HUDEP-2 (cell line): ENCODE measurements around the gene AGAP3.
A peak's percentile ranks its signal among the peaks of the same experiment; 100 is the strongest.

Experiments
- DNase-seq, 76 experiments: peaks; one replicate each; lab custom pipeline; 2025; ENCODE audit not compliant: unreplicated experiment in 76 of 76; lab: John Stamatoyannopoulos, UW

AGAP3 gene

DNA sequence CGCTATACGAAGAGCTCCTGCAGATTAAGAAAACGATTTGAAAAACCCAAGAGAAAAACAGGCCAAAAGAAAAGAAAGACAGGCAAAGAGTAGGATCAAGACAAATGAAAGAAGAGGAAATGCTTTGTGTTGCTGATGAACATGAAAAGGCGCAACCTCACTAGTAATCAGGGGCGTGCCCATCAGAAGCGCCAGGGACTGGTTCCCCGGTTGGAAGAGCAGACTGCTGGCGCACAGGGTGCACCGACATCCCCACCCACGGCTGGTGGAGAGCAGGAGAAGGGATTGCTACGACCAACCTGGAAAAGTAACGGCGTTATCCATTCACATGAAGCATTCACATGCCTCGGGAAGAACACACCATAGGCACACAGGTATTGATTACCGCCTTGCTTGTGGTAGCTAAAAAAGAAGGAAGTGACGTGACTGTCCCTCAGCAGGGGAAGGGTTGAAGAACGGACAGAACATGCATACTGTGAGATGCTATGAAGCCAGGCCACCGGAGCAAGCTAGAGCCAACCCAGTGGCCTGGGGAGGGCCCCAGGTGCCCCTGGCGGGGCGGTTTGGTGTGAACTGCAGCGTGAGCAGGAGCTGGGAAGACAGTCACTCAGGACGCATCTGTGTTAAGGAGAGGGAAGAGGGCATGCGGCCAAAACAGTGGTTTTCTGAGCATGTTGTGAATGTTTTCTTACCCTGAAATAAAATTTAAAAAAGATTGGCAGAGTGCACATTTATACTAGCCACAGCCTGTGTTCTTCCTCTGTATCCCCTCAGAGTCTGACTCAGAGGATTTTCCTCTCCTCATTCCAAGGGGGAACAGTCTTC lies 18.3 kb downstream of the AGAP3 start:
- no peak for DNase-seq

GRCh38 chr7:151107882-151108281 lies 21.6 kb downstream of the AGAP3 start:
- DNase-seq: no peak

- peak in 2 of 76 experiments; percentile 9 to 13 for DNase-seq
These were observed 23.1 kb downstream of the AGAP3 start for GRCh38 chr7:151109094-151110048.

DNA sequence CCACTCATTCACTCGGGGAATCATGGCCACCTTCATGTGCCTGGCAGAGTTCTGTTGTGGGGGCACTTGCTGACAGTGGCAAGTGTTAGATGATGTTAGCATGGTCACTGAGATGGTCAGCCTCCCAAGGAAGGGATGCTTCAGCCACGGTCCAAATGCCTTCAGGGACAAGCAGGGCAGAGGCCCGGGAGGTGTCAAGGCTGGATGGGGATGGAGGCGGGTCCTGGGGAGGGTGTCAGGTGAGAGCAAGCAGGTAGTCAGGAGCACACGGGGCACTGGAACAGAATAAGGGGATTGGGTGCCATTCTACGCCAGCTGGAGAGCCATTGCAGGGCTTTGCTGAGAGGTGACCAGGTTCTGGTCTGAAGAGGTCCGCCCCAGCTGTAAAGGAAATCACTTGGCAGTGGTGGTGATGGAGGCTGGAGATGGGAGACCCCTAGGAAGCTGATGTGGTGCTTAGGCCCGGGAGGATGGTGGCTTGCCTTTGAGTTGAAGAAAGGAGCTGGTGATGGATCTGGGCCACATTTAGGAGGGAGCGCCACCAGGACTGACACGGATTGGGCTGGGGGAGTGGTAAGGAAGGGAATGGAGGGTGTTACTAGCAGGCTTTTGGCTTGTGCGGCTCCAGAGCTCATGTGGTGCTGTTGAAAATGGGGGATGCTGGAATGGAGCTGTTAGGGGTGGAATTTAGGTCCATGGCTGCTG lies 24.1 kb downstream of the AGAP3 start:
- DNase-seq: no peak

GRCh38 chr7:151110941-151111645 lies 24.8 kb downstream of the AGAP3 start:
- peak in 62 of 76 experiments; percentile 9 to 77 (median 49) for DNase-seq

- peak in 39 of 76 experiments; percentile 3 to 63 (median 25) for DNase-seq
These were observed 27.3 kb downstream of the AGAP3 start for GRCh38 chr7:151113344-151114150.

GRCh38 chr7:151114151-151115090 lies 28.1 kb downstream of the AGAP3 start:
- no peak for DNase-seq

GRCh38 chr7:151115121-151115835 lies 29.0 kb downstream of the AGAP3 start:
- DNase-seq: no peak

- peak in 3 of 76 experiments; percentile 3 to 9 (median 4) for DNase-seq
These were observed 29.7 kb downstream of the AGAP3 start for GRCh38 chr7:151115836-151116418.

DNA sequence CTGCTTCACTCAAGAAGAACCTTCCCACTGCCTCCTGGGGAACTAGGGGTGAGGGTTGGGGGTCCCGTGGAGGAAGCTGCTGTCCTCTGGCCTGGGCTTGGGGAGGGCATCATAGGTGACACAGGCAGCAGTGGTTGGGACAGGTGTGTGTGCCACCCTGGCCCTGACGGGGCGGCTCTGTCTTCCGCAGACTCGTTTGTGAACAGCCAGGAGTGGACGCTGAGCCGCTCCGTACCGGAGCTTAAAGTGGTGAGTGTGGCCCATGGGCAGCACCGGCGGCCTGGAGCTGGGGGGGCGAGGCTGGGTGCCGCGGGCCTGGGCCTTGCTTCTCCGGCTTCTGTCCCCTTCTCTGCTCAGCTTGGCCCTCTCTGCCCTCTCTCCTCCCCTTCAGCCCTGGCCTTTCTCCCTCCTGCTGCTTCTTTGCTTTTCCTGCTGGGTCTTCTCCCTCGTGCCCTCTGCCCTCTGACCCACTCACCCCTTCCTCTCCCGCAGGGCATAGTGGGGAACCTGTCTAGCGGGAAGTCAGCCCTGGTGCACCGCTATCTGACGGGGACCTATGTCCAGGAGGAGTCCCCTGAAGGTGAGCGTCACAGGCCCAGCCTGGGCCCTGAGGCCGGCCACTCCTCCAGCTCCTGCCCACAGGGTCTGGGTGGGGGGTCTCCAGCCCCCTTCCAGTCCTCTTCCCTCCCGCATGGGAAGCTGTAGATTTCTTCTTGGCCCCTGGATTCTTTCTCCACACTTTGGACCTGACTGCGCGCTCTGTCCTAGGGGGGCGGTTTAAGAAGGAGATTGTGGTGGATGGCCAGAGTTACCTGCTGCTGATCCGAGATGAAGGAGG lies 30.5 kb downstream of the AGAP3 start:
- DNase-seq: no peak

DNA sequence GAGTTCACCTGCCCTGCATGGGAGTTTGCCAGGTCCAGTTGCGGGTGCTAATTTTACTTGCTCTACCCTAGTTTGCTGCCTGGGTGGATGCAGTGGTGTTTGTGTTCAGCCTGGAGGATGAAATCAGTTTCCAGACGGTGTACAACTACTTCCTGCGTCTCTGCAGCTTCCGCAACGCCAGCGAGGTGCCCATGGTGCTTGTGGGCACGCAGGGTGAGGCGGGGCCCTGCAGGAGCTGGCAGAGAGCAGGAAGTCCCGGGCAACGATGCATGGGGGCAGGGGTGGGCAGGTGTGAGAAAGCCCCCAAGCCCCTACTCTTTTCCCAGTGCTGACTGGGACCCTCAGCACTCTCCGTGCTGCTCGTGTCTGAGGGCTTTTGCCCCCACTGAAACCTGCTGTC lies 31.3 kb downstream of the AGAP3 start:
- DNase-seq: no peak

DNA sequence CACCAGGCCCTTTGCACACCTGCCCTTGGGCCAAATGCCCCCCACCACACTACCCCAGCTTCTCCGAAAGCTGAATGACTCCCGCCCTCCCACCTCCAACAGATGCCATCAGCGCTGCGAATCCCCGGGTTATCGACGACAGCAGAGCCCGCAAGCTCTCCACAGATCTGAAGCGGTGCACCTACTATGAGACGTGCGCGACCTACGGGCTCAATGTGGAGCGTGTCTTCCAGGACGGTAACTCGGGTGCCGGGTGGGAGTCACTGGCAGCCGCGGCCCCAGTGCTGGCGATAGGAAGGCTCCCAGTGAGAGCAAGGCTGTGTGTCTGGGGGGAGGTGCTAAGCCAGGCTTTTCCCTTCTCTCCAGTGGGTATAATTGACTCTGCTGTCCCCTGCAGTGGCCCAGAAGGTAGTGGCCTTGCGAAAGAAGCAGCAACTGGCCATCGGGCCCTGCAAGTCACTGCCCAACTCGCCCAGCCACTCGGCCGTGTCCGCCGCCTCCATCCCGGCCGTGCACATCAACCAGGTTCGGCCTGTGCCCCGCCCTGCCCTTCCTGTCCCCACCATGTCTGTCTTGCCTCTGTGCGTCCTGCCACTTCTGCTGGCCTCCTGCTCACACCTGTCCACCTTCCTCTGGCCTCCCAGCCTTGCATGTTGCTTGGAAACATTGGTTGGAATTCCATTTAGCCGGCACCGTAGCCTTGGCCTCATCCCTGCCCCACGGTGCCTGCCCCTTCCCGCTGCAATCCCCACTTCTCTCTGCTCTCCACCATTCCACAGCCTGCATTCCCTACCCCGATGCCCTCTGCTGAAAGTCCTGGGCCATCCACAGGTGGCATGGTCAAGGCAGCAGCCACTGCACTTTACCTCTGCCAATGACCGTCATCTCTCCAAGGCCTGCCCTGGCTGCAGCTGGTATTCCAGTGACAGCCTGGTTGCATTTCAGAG lies 32.1 kb downstream of the AGAP3 start:
- no peak for DNase-seq

DNA sequence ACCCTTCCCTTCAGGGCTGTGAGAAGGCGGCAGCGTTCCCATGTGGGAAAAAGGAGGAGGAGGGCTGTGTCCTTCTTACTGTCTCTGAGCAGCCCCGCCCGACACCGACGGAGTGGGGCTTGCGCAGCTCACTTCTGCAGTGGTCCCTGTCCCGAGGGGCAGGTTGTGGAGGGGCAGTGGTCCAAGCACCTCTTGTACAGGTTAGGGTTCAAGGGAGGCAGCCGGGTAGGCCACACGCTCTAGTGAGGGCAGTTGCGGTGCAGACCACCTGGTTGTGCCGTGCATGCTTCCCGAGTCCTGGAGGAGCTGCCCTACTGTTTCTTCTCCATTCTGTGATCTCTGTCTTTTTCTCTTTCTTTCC lies 32.8 kb downstream of the AGAP3 start:
- no peak for DNase-seq

DNA sequence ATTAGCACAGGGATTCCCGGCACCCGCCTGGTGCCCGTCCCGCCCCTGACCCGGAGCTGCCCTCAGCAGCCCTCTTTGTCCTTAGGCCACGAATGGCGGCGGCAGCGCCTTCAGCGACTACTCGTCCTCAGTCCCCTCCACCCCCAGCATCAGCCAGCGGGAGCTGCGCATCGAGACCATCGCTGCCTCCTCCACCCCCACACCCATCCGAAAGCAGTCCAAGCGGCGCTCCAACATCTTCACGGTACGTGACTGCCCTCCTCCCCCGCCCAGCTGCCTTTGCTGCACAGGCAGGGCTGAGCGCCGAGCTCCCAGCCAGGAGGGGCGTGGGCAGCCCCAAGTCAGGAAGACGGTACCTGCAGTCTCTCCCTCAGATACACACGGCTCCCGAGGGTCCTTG lies 33.6 kb downstream of the AGAP3 start:
- no peak for DNase-seq

GRCh38 chr7:151120896-151121295 lies 34.6 kb downstream of the AGAP3 start:
- DNase-seq: no peak
